ENCODE data around the gene USF2.

- no peak for TF ChIP-seq YY1 (IDR thresholded peaks at IDR 0.05; ENCODE audit: insufficient read depth, insufficient read length)
- TF ChIP-seq SUZ12 (IDR thresholded peaks at IDR 0.05; ENCODE audit: extremely low read depth, insufficient read depth, insufficient read length), result no peak
Observed at GRCh38 chr19:35222373-35223015, 46.3 kb upstream of the USF2 start.

Data from NT2/D1 (cell line).